Loucy (cell line): ENCODE measurements around the gene GORAB.
A peak's percentile ranks its signal among the peaks of the same experiment; 100 is the strongest.

Source experiments
- H2AFZ ChIP-seq: fragments of 200-600 bp; sonication (generic); 2 replicates; pipeline ENCODE4 v1.6.0; 2016; ENCODE audit warnings: antibody characterized with exemption, mild to moderate bottlenecking, low read length, moderate library complexity
- H3F3A ChIP-seq: fragments of 200-600 bp; 2 replicates; pipeline ENCODE4 v1.6.0; 2016; ENCODE audit warnings: antibody characterized with exemption, low read depth, mild to moderate bottlenecking
- H3K27me3 ChIP-seq: fragments of 200-600 bp; sonication (generic); 2 replicates; pipeline ENCODE4 v1.6.1; 2014; ENCODE audit warnings: low read length, mild to moderate bottlenecking; ENCODE audit not compliant: insufficient read depth, poor library complexity, severe bottlenecking
- H3K36me3 ChIP-seq: fragments of 200-600 bp; sonication (generic); 2 replicates; pipeline ENCODE4 v1.6.1; 2016; ENCODE audit warnings: low read length; ENCODE audit not compliant: insufficient read depth
- H3K4me1 ChIP-seq: fragments of 200-600 bp; sonication (generic); 2 replicates; pipeline ENCODE4 v1.5.1; 2014; ENCODE audit warnings: low read length, mild to moderate bottlenecking; ENCODE audit not compliant: insufficient read depth, poor library complexity, severe bottlenecking
- H3K4me2 ChIP-seq: fragments of 200-600 bp; sonication (generic); 2 replicates; pipeline ENCODE4 v1.6.0; 2014; ENCODE audit warnings: antibody characterized with exemption, low read length, low read depth, mild to moderate bottlenecking; ENCODE audit not compliant: poor library complexity, severe bottlenecking
- H3K4me3 ChIP-seq: fragments of 200-600 bp; sonication (generic); 2 replicates; pipeline ENCODE4 v1.5.1; 2014; ENCODE audit warnings: low read length, mild to moderate bottlenecking, mixed read lengths; ENCODE audit not compliant: poor library complexity, severe bottlenecking
- H3K79me2 ChIP-seq: fragments of 200-600 bp; sonication (generic); 2 replicates; pipeline ENCODE4 v1.6.1; 2014; ENCODE audit warnings: low read length; ENCODE audit not compliant: insufficient read depth
- H3K9ac ChIP-seq: fragments of 200-600 bp; sonication (generic); 2 replicates; pipeline ENCODE4 v1.6.0; 2014; ENCODE audit warnings: mild to moderate bottlenecking, low read depth, low read length, moderate library complexity; ENCODE audit not compliant: poor library complexity, severe bottlenecking
- H3K9me2 ChIP-seq: fragments of 200-600 bp; sonication (generic); replicated peaks from 2 replicates; pipeline ENCODE4 v1.6.1; 2016; ENCODE audit warnings: low read depth, low read length, mixed read lengths
- H3K9me3 ChIP-seq: fragments of 200-600 bp; sonication (generic); 2 replicates; pipeline ENCODE4 v1.6.1; 2014; ENCODE audit warnings: mild to moderate bottlenecking, antibody characterized with exemption, low read length, low read depth; ENCODE audit not compliant: insufficient read depth
- H4K20me1 ChIP-seq: fragments of 200-600 bp; sonication (generic); 2 replicates; pipeline ENCODE4 v1.6.0; 2014; ENCODE audit warnings: antibody characterized with exemption, low read length, mild to moderate bottlenecking; ENCODE audit not compliant: insufficient read depth, poor library complexity, severe bottlenecking
- EZH2phosphoT487 ChIP-seq: fragments of 200-600 bp; IDR thresholded peaks from 2 replicates; pipeline ENCODE4 v1.6.1; 2018; ENCODE audit warnings: antibody characterized with exemption, mild to moderate bottlenecking, moderate library complexity, borderline replicate concordance
- TF ChIP-seq, protein P1 (sequence below): fragments of 200-600 bp; sonication (generic); conservative IDR thresholded peaks from 2 replicates; pipeline ENCODE4 v1.5.1; 2014; ENCODE audit warnings: mild to moderate bottlenecking, antibody characterized with exemption, low read length

Gene GORAB

DNA sequence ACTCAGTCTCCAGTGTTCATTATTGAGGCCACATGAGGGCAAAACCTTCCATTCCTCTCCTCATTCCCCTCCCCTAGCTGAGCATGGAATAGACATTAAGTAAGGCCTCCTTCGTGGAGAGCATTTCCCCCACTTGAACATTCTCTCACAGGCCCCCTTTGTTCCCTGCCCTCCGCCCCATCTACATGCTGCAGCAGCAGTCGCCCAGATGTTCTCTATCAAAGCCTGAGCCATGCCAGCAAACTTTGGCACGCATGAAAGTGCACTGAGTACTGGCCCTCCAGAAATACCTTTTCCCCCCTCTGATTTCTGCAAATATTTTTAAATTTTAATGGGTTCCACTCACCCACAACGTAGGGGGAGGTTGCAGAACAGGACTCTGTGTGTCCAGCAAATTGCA, 20.9 kb upstream of the GORAB start:
- no peak overlapping the region for H3K4me3 ChIP-seq
- no peaks in the 10 kb centered on the region for H3F3A ChIP-seq
- no peak overlapping the region for H3K4me2 ChIP-seq
- H3K9me3 ChIP-seq = no peaks in the 10 kb centered on the region
- no peaks in the 10 kb centered on the region for H3K9me2 ChIP-seq
- no peaks in the 10 kb centered on the region for H3K36me3 ChIP-seq
- H3K27me3 ChIP-seq = no peaks in the 10 kb centered on the region
- no peak overlapping the region for H3K9ac ChIP-seq
- H3K79me2 ChIP-seq = no peaks in the 10 kb centered on the region
- no peaks in the 10 kb centered on the region for H4K20me1 ChIP-seq
- peaks cover 9% of the 10 kb centered on the region for H3K4me1 ChIP-seq
- no peak overlapping the region for H2AFZ ChIP-seq
- no peak for TF ChIP-seq EZH2phosphoT487
- TF ChIP-seq, protein P1, sequence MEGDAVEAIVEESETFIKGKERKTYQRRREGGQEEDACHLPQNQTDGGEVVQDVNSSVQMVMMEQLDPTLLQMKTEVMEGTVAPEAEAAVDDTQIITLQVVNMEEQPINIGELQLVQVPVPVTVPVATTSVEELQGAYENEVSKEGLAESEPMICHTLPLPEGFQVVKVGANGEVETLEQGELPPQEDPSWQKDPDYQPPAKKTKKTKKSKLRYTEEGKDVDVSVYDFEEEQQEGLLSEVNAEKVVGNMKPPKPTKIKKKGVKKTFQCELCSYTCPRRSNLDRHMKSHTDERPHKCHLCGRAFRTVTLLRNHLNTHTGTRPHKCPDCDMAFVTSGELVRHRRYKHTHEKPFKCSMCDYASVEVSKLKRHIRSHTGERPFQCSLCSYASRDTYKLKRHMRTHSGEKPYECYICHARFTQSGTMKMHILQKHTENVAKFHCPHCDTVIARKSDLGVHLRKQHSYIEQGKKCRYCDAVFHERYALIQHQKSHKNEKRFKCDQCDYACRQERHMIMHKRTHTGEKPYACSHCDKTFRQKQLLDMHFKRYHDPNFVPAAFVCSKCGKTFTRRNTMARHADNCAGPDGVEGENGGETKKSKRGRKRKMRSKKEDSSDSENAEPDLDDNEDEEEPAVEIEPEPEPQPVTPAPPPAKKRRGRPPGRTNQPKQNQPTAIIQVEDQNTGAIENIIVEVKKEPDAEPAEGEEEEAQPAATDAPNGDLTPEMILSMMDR = no peak

DNA sequence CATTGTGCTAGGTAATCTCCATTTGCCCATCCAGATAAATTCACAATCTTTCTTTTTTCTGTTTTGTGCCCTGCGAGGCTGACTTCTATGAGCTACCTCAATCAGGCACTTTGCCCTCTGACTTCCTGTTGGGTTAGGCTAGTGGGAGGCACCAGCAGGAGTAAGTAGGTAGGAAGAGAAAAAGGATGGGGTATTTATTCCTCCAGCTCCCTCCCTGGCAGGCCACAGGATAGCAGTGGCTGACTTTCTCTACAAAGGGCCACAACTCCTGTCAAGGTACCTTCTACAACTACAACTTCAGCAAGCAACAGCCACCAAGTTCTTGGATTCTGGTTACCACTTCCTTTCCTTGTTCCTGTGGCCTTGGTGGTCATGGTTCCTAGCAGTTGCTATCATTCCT, 18.8 kb upstream of the GORAB start:
- Histone ChIP-seq H2AFZ (no peak overlapping the region), H3F3A (no peaks in the 10 kb centered on the region), H3K4me3 (no peak overlapping the region), H3K9me2 (no peaks in the 10 kb centered on the region), H4K20me1 (no peaks in the 10 kb centered on the region), H3K79me2 (no peaks in the 10 kb centered on the region), H3K4me1 (peaks cover 9% of the 10 kb centered on the region), H3K9ac (no peak overlapping the region), H3K4me2 (no peak overlapping the region), H3K27me3 (no peaks in the 10 kb centered on the region), H3K36me3 (no peaks in the 10 kb centered on the region), H3K9me3 (no peaks in the 10 kb centered on the region)
- TF ChIP-seq EZH2phosphoT487 = no peak
- TF ChIP-seq, protein P1 = 0 out of 2 replicates have a peak, but pooled peaks have one; percentile 21

DNA sequence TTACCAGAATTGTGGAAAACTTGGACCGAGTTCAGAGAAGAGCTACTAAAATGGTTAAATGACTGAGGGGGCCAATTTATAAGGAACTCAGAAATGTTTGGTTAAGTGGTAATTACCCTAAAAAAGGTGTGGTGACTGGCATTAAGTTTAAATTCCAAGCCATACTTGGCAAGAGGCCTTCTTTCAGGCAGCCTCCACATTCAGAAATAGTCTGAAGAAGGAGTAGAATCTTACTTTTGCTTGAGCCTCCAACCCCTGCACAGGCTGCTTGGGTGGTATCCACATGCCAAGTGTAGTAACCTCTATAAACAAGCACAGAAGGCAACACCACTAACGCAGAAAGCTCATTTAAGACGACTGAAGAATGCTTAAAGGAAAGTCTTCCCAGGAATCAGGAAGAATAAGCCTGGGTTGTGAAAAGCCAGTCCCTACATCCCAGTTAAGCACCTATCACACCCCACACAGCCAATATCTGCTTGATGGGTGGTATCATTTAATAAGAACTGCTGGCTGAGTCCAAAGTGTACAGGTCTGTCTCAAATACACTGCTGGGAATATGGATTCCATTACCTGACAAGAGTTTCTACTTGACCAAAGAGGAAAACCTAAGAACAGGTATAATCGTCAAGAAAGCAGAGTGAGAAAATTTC, 13.7 kb upstream of the GORAB start:
- Histone ChIP-seq H3K4me1 (peaks cover 1% of the 10 kb centered on the region), H3K9me2 (no peaks in the 10 kb centered on the region), H2AFZ (no peak overlapping the region), H3K36me3 (no peaks in the 10 kb centered on the region), H4K20me1 (no peaks in the 10 kb centered on the region), H3F3A (no peaks in the 10 kb centered on the region), H3K4me2 (no peak overlapping the region), H3K9ac (no peak overlapping the region), H3K79me2 (no peaks in the 10 kb centered on the region), H3K27me3 (no peaks in the 10 kb centered on the region), H3K4me3 (no peak overlapping the region), H3K9me3 (no peaks in the 10 kb centered on the region)
- no peak for TF ChIP-seq EZH2phosphoT487
- TF ChIP-seq, protein P1 = no peak
